GM13976 (cell line): ENCODE measurements around the gene TAPT1.

ENCODE experiments used
- DNase-seq: peaks from one replicate; pipeline ENCODE4 v3.0.0; 2012; ENCODE audit warnings: low spot score
- in situ Hi-C: fragments of 300-500 bp; cut with MboI; formaldehyde crosslinking; loops from one replicate; pipeline ENCODE4 v1.12.0; 2022; ENCODE audit warnings: low sequenced_read_pairs, mixed read lengths, inconsistent platforms; ENCODE audit not compliant: unreplicated experiment
- TF ChIP-seq, protein P1 (sequence below): IDR thresholded peaks from 2 replicates; pipeline ENCODE4 v1.5.1; 2012; ENCODE audit warnings: borderline replicate concordance, mild to moderate bottlenecking; ENCODE audit not compliant: insufficient read depth; ENCODE audit errors: extremely low read depth, missing control alignments, control extremely low read depth

Gene TAPT1

DNA sequence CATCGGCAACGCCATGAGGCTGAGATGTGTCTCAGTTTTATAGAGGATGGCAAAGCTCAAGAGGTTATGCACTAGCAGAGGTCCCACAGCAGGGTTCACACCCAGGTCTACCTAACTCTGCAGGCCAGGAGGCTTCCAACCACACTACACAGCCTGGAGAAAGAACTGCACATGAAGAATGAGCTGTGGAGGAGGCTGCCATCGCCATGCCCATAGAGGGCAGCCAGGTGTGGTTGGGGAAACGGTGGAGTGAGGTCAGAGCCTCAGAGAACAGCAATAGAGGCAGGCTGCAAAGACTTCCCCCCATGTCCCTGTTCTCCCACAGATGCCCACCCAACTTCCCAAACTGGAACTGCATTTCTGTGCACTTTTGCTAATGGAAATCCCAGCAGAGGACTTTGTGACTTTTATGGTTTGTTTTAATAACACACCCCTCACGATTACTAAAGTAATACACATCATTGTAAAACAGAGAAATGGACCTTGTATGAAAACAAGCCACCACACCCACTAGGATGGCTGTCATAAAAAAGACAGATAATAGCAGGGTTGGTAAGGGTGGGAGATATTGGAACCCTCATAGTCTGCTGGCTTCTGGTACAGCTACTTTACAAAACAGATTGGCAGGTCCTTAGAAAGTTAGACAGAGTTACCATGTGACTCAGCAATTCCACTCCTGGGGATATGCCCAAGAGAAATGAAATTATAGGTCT lies 83.5 kb downstream of the TAPT1 start:
- DNase-seq: no peak
- TF ChIP-seq, protein P1, sequence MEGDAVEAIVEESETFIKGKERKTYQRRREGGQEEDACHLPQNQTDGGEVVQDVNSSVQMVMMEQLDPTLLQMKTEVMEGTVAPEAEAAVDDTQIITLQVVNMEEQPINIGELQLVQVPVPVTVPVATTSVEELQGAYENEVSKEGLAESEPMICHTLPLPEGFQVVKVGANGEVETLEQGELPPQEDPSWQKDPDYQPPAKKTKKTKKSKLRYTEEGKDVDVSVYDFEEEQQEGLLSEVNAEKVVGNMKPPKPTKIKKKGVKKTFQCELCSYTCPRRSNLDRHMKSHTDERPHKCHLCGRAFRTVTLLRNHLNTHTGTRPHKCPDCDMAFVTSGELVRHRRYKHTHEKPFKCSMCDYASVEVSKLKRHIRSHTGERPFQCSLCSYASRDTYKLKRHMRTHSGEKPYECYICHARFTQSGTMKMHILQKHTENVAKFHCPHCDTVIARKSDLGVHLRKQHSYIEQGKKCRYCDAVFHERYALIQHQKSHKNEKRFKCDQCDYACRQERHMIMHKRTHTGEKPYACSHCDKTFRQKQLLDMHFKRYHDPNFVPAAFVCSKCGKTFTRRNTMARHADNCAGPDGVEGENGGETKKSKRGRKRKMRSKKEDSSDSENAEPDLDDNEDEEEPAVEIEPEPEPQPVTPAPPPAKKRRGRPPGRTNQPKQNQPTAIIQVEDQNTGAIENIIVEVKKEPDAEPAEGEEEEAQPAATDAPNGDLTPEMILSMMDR: no peak
- in situ Hi-C loops: no loop called here

DNA sequence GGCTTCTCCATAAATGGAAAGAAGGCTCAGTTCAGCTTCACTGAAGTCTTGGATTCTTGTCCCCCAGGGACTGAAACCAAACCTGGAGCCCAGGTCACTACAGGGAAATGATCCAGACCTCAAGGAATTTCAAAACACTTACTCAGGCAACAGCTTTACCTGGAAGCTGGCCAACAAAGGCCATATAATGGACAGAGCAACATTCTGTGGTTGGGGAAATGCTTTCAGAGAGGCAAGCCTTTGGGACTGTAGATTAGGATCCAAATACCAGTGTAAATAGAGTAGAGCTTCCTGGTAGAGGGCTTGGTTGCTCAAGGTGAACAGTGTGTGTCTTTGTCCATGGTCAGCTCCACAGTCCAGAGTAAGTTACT lies 85.4 kb downstream of the TAPT1 start:
- DNase-seq: no peak
- in situ Hi-C loops: no loop called here
- TF ChIP-seq, protein P1: no peak

DNA sequence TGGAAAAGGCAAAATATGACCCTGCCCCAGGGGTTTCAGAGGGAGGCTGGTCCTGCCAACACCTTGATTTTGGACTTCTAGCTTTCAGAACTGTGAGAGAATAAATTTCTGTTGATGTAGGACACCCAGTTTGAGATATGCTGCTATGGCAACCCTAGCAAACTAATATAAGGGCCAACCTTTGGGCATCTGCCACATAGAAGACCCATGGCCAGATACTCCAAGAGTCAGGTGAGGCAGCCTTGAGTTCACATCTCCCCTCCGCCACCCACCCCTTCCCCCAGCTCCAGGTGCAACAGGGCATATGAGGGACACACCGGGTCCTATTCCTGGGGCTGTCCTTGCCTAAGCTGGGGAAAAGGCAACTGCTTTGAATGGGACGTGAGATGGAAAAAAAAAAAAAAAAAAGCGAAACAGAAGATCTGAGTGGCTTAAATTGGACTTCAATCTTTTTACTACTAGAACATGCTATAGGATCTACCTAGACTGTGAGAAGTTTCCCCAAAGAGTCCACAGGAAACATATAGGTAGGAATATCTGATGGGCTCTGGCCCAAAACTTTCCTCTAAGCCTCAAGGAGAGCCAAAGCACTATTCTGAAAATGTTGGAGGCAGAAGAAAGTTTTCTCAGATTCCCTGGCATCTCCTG lies 85.9 kb downstream of the TAPT1 start:
- no peak for DNase-seq
- TF ChIP-seq, protein P1: no peak
- in situ Hi-C loops: no loop called here

- in situ Hi-C loops: no loop called here
- no peak for DNase-seq
- TF ChIP-seq, protein P1: no peak
Observed at GRCh38 chr4:16139066-16139945, 87.0 kb downstream of the TAPT1 start.

GRCh38 chr4:16136827-16137226 lies 89.4 kb downstream of the TAPT1 start:
- DNase-seq: no peak
- in situ Hi-C loops: no loop called here
- TF ChIP-seq, protein P1: no peak

- in situ Hi-C loops: no loop called here
- DNase-seq: no peak
- TF ChIP-seq, protein P1: no peak
Observed at GRCh38 chr4:16136311-16136710, 90.0 kb downstream of the TAPT1 start.
